Vagina (tissue), 2 donors: Measurements from ENCODE around the gene PCBP4.

Experiments used
- POLR2A ChIP-seq, 2 donors: fragments of 450-650 bp; IDR thresholded peaks; one replicate each; pipeline ENCODE4 v1.6.1; 2017; ENCODE audit warnings: antibody characterized with exemption in 2 of 2, mild to moderate bottlenecking in 2 of 2, moderate library complexity in 2 of 2
- POLR2AphosphoS5 ChIP-seq, 2 donors: sonication (generic); formaldehyde crosslinking; IDR thresholded peaks; one replicate each; pipeline ENCODE4 v1.9.0; 2017; ENCODE audit warnings: antibody characterized with exemption in 2 of 2, mild to moderate bottlenecking in 2 of 2, low read depth in 1 of 2; ENCODE audit not compliant: insufficient read depth in 1 of 2
- TF ChIP-seq, protein P1 (sequence below), 3 experiments: fragments of 450-650 bp in 2 of 3; fragments of 200-600 bp in 1 of 3; sonication (generic) in 1 of 3; IDR thresholded peaks; one replicate each; pipeline ENCODE4 v1.5.1; 2017 to 2019; ENCODE audit warnings: antibody characterized with exemption in 3 of 3, mild to moderate bottlenecking in 2 of 3, moderate library complexity in 2 of 3

DNA sequence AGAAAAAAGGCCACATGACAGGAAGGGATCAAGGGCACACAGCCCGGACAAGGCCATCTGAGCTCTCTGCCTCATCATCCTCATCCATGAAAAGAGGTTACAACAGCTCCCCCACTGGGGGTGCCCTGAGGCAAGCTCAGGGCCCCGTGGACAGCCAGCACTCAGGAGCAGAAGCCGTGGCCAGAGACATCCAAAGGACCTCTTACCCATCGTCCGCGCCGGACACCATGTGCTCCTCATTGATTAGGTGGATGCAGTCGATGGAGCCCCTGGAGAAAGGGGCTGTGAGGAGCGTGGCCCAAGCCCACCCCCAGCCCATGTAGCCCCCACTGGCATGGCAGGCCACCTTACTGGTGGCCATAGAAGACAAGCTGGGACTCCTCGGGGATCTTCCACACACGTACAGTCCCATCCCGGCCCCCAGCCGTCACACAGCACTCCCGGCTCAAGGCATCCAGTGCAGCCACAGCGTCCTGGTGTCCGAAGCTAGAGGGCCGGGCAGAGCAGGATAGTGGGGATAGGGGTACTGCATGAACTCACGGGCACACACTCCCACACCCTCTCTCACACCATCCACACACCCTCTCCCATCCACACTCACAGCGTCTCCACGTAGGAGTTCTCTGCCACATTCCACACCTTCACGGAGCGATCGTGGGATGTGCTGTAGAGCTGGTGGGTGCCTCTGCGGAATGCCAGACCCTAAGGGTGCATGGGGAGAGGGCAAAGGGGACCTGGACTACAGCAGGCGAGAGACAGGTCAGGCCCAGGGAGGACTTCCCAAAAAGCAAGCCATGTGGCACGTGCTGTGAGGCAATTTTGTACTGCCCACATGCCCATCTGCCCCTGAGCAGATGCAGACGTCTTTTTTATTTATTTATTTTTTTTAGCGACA lies 32.0 kb downstream of the PCBP4 start:
- TF ChIP-seq, protein P1, sequence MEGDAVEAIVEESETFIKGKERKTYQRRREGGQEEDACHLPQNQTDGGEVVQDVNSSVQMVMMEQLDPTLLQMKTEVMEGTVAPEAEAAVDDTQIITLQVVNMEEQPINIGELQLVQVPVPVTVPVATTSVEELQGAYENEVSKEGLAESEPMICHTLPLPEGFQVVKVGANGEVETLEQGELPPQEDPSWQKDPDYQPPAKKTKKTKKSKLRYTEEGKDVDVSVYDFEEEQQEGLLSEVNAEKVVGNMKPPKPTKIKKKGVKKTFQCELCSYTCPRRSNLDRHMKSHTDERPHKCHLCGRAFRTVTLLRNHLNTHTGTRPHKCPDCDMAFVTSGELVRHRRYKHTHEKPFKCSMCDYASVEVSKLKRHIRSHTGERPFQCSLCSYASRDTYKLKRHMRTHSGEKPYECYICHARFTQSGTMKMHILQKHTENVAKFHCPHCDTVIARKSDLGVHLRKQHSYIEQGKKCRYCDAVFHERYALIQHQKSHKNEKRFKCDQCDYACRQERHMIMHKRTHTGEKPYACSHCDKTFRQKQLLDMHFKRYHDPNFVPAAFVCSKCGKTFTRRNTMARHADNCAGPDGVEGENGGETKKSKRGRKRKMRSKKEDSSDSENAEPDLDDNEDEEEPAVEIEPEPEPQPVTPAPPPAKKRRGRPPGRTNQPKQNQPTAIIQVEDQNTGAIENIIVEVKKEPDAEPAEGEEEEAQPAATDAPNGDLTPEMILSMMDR (IDR thresholded peaks at IDR 0.05) = no peak
- TF ChIP-seq POLR2A (IDR thresholded peaks at IDR 0.05) = no peak
- TF ChIP-seq POLR2AphosphoS5 (IDR thresholded peaks at IDR 0.05; ENCODE audit: insufficient read depth in 1 of 2, low read depth in 1 of 2) = no peak
